GM12873 (cell line): ENCODE results near the gene STXBP5.

Source experiments
- TF ChIP-seq, protein P1 (sequence below): IDR thresholded peaks from 2 replicates; pipeline ENCODE4 v1.5.1; 2012; ENCODE audit warnings: low read depth, mild to moderate bottlenecking, moderate library complexity, low read length, control low read depth; ENCODE audit not compliant: insufficient read depth; ENCODE audit errors: missing control alignments

The STXBP5 gene

DNA sequence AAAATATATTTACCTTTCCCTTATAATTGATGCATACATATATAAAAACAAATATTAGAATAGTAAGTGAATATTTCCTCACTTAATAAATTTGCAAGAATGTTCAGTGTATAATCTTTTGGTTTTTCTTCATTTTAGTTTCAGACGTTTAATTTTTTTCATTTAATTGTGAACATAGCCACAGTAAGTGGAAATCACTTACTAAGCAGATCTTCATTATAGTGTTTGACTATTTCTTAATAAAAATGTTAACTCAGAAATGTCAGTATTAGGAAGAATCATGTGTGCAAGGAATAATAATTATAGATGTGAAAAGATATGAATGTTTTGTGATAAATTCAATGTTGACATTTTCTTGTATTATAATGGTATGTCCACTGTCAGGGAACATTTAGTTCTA is 27.4 kb downstream of the STXBP5 start:
- TF ChIP-seq, protein P1, sequence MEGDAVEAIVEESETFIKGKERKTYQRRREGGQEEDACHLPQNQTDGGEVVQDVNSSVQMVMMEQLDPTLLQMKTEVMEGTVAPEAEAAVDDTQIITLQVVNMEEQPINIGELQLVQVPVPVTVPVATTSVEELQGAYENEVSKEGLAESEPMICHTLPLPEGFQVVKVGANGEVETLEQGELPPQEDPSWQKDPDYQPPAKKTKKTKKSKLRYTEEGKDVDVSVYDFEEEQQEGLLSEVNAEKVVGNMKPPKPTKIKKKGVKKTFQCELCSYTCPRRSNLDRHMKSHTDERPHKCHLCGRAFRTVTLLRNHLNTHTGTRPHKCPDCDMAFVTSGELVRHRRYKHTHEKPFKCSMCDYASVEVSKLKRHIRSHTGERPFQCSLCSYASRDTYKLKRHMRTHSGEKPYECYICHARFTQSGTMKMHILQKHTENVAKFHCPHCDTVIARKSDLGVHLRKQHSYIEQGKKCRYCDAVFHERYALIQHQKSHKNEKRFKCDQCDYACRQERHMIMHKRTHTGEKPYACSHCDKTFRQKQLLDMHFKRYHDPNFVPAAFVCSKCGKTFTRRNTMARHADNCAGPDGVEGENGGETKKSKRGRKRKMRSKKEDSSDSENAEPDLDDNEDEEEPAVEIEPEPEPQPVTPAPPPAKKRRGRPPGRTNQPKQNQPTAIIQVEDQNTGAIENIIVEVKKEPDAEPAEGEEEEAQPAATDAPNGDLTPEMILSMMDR, result no peak

DNA sequence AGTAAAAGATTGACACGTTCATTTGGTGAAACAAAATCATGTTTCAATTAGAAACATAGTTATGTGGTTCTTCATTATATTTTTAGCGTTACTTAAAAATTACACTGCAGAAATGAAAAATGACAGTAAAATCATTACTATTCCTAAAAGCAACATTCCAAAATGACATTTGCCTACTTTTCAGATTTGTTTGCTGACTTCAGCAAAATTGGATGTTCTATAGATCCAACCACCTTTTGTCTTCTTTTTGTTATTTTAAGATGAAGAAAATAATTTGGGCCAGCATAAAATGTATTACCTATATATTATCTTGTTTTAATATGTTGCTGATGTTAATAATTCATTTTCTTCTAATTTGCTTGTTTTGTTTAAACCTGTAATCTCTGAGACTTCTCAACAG is 30.5 kb downstream of the STXBP5 start:
- TF ChIP-seq, protein P1, result no peak

DNA sequence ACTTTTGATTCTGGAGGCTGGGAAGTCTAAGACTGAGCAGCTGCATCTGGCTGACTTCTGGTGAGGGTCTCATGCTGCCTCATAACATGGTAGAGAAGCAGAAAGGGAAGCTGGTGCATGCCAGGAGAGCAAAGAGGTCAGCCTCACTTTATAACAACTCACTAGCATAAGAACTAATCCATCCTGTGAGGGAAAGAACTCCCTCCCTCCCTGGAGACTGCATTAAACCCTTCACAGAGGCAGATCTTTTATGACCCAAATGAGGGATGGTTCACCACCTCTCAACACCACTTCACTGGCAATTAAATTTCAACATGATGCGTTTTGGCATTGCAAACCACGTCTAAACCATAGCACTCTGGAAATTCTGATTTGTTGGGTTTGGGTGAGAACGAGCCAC is 33.9 kb downstream of the STXBP5 start:
- TF ChIP-seq, protein P1, result no peak

DNA sequence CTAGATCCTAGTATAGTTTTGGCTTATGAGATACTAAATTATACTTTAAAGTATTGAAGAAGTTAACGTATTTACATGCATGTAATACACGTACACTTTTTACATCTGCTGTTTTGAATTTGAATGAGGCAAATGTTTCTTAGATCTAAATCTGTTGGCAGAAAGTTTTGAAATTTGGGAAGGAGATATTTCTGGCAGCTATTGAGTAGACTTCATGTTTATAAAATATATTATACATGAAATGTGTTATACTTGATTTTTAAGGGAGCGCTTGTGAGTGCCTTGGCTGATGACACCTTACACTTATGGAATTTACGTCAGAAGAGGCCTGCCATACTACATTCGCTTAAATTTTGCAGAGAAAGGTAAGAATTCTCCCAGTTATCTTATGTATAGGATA is 34.7 kb downstream of the STXBP5 start:
- TF ChIP-seq, protein P1, result no peak

DNA sequence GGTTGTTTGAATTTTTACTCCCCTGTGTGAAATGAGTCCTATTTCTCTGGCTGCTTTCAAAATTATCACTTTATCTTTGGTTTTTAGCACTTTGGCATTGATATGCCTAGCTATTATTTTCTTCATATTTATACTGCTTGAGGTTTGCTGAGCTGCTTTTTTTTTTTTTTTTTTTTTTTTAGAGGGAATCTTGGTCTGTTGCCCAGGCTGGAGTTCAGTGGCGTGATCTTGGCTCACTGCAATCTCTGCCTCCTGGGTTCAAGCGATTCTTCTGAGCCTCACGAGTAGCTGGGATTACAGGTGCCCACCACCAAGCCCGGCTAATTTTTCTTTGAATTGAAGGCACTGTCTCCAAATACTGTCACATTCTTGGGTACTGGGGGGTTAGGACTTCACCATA is 40.6 kb downstream of the STXBP5 start:
- TF ChIP-seq, protein P1, result no peak

DNA sequence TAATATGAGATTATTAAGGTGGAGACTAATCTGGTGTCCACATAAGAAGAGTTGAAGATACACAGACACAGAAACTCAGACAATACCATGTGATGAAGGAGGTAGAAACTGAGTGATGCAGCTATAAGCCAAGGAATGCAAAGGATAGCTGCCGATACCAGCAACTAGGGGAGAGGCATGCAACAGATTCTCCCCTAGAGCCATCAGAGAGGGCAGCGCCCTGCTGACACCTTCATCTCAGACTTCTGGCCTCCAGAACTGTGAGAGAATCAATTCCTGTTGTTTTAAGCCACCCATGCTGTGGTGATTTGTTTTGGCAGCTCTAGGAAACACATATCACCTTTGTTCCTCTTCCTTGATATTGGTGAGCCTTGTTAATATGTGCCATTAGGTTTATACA is 41.5 kb downstream of the STXBP5 start:
- TF ChIP-seq, protein P1, result no peak

DNA sequence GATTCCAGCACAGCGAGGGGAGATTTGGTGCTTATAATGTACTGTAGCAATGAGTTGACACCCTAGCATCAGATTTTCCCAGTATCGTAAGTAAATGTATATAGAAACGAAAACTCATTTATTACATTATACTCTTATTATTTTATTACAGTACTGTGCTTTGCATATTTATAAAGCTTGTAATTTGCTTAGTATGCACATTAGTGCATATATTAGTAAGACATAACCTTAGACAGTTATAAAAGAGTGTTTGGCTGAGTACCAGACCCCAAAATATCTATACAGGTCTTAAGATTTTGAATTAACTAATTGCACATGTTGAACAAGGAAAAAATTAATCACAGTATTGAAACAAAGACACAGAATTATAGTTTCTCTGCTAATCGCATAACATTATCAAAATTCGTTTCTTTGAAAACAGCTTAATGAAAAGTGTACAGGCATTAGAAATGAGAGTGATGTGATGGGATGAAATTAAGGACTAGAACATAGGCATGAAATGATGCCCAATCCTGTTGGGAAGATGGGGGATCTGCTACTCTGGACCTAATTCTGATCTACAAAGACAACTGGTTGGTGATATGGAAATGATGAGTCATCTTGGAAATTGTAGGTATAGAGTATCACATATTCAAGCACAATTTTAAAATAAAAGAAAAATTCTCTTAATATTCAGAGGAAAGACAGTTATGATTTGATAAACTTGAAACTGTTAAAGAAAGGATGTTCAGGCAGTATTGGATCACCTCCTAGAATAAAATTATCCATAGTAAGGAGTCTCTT is 42.8 kb downstream of the STXBP5 start:
- TF ChIP-seq, protein P1, result no peak

DNA sequence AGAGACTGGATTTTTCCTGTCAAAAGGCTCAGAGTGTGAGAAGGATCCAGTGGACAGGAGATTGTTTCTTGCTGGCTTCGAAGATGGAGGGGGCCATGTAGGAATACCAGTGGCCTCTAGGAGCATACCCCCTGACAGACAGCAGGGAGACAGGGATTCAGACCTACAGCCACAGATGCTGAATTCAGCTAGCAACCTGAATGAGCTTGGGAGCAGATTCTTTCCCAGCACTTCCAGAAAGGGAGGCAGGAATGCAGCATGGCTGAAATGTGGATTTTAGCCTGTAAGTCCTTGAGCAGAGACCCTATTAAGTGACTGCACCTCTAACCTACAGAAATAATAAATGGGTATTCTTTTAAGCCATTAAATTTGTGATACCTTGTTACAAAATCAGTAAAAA is 44.6 kb downstream of the STXBP5 start:
- TF ChIP-seq, protein P1, result no peak
